Cardiac muscle cell (in vitro differentiated cells and primary cell): ENCODE measurements around the gene CUL2. TPM values are rescaled to one million over a fixed set of nuclear protein-coding genes. Genes with fewer than 3 reads are reported as not detected.
A peak's percentile ranks its signal among the peaks of the same experiment; 100 is the strongest.

Source experiments
- DNase-seq, 2 donors: peaks; one replicate each; pipeline versions ENCODE4 v3.0.0 to v3.0.0-alpha.2; 2010 to 2017; ENCODE audit warnings: low read depth in 1 of 2, low spot score in 1 of 2
- H3K27ac ChIP-seq: fragments of 200-600 bp; sonication (generic); 2 replicates; pipeline ENCODE4 v1.5.1; 2016
- H3K27me3 ChIP-seq: fragments of 200-600 bp; sonication (generic); 2 replicates; pipeline ENCODE4 v1.6.0; 2016; ENCODE audit warnings: control low read depth
- H3K36me3 ChIP-seq: fragments of 200-600 bp; sonication (generic); 2 replicates; pipeline ENCODE4 v1.5.1; 2016; ENCODE audit warnings: control low read depth
- H3K4me1 ChIP-seq: fragments of 200-600 bp; sonication (generic); 2 replicates; pipeline ENCODE4 v1.8.1; 2017; ENCODE audit warnings: low read depth, mild to moderate bottlenecking, mixed run types
- H3K4me3 ChIP-seq: fragments of 200-600 bp; sonication (generic); 2 replicates; pipeline ENCODE4 v1.5.1; 2016; ENCODE audit warnings: mild to moderate bottlenecking
- H3K9me3 ChIP-seq: fragments of 200-600 bp; sonication (generic); 2 replicates; pipeline ENCODE4 v1.5.1; 2017; ENCODE audit warnings: low read depth, mild to moderate bottlenecking, control low read depth
- CTCF ChIP-seq: IDR thresholded peaks from 2 replicates; pipeline ENCODE4 v1.5.1; 2012; ENCODE audit warnings: low read depth, mild to moderate bottlenecking, low read length
- polyA plus RNA-seq: library from polyadenylated mRNA; unstranded; fragments of >200 nt; fragmentation: Nextera tagmentation; extraction: Ambion mirVana; gene quantifications from 2 replicates; pipeline ENCODE4 v1.2.1, GENCODE V29; 2016
- total RNA-seq: library from RNA; depleted of rRNA; stranded (reverse); fragments of >200 nt; gene quantifications from 2 replicates; pipeline ENCODE4 v1.2.3, GENCODE V29; 2016

Gene CUL2
- total and polyA plus RNA-seq, 2 experiments from 2014 or later = 19.2 to 48.7 TPM

GRCh38 chr10:34967335-34967880 lies 122.7 kb downstream of the CUL2 start:
- Histone ChIP-seq H3K4me3 (no peak overlapping the region), H3K9me3 (no peaks in the 10 kb centered on the region), H3K27me3 (no peaks in the 10 kb centered on the region), H3K4me1 (peaks cover 3% of the 10 kb centered on the region), H3K27ac (no peak overlapping the region), H3K36me3 (no peaks in the 10 kb centered on the region)
- DNase-seq = peak in 1 of 2 donors; percentile 94
- no peak for TF ChIP-seq CTCF

- Histone ChIP-seq H3K4me3 (no peak overlapping the region), H3K27ac (no peak overlapping the region), H3K9me3 (no peaks in the 10 kb centered on the region), H3K27me3 (no peaks in the 10 kb centered on the region), H3K36me3 (no peaks in the 10 kb centered on the region), H3K4me1 (peaks cover 3% of the 10 kb centered on the region)
- peak in 1 of 2 donors; percentile 61 for DNase-seq
- TF ChIP-seq CTCF = no peak
These were observed 123.7 kb downstream of the CUL2 start for GRCh38 chr10:34966451-34966850.

GRCh38 chr10:34966040-34966439 lies 124.1 kb downstream of the CUL2 start:
- Histone ChIP-seq H3K9me3 (no peaks in the 10 kb centered on the region), H3K36me3 (no peaks in the 10 kb centered on the region), H3K4me1 (no peaks in the 10 kb centered on the region), H3K4me3 (no peak overlapping the region), H3K27ac (no peak overlapping the region), H3K27me3 (no peaks in the 10 kb centered on the region)
- TF ChIP-seq CTCF = no peak
- DNase-seq = no peak

- H3K27ac ChIP-seq = no peak overlapping the region
- DNase-seq = no peak
- TF ChIP-seq CTCF = no peak
These were observed 125.9 kb downstream of the CUL2 start for GRCh38 chr10:34964166-34964800.

GRCh38 chr10:34962866-34963265 lies 127.3 kb downstream of the CUL2 start:
- H3K9me3 ChIP-seq = no peaks in the 10 kb centered on the region
- no peak overlapping the region for H3K4me3 ChIP-seq
- no peaks in the 10 kb centered on the region for H3K4me1 ChIP-seq
- no peak overlapping the region for H3K27ac ChIP-seq
- TF ChIP-seq CTCF = no peak
- H3K36me3 ChIP-seq = no peaks in the 10 kb centered on the region
- no peaks in the 10 kb centered on the region for H3K27me3 ChIP-seq
- DNase-seq = no peak

More at GRCh38 chr10:34964166-34964800, 125.9 kb downstream of the CUL2 start:
- Histone ChIP-seq H3K36me3 (no peaks in the 10 kb centered on the region), H3K4me1 (no peaks in the 10 kb centered on the region), H3K9me3 (no peaks in the 10 kb centered on the region), H3K27me3 (no peaks in the 10 kb centered on the region), H3K4me3 (no peak overlapping the region)
